ENCODE measurements around the gene EIF4B. TPM values are rescaled to one million over a fixed set of nuclear protein-coding genes. Genes with fewer than 3 reads are reported as not detected.
"Not testable (repeated sequence)": the region's sequence is repeated elsewhere in the genome, so short reads cannot be mapped to it uniquely, and the experiment has no call there.

EIF4B gene
- total RNA-seq, 1 experiment from 2014 or later, result 445 TPM

DNA sequence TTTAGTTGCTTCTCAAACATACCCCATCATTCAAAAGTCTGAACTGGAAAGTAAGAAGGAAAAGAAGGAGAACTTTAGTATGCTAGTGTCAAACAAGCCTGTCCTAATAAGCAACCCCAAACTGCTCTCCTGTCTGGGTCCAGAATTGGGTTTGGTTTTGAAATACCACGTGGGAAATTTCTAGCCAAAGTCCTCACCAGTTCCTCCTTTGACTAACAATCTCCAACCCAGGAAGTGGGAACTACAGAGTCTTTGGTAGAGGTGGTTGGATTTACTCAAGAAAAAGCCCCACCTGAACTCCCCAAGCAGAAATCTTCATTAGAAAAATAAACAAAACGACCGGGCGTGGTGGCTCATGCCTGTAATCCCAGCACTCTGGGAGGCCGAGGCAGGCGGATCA, 17.4 kb upstream of the EIF4B start:
- Histone ChIP-seq H3K4me3 (ENCODE audit: low read depth, low read length) (no peak overlapping the region), H3K27me3 (replicated peaks; ENCODE audit: control insufficient read depth, insufficient read depth, low read length) (no peaks in the 10 kb centered on the region), H3K4me1 (peaks cover 41% of the 10 kb centered on the region), H3K36me3 (ENCODE audit: control insufficient read depth, insufficient read depth, low read length) (no peaks in the 10 kb centered on the region), H3K9me3 (no peaks in the 10 kb centered on the region)
- Mint-ChIP-seq H3K36me3 (ENCODE audit: insufficient read depth, unreplicated experiment) (peaks cover 13% of the 10 kb centered on the region), H3K4me3 (ENCODE audit: unreplicated experiment) (no peak overlapping the region), H3K27me3 (ENCODE audit: insufficient read depth, unreplicated experiment) (no peaks in the 10 kb centered on the region), H3K9me3 (ENCODE audit: unreplicated experiment) (no peaks in the 10 kb centered on the region), H3K4me1 (ENCODE audit: low read depth, unreplicated experiment) (peaks cover 33% of the 10 kb centered on the region), H3K27ac (ENCODE audit: unreplicated experiment) (no peak overlapping the region)
- intact Hi-C loops (cut with micrococcal nuclease; ENCODE audit: unreplicated experiment), result loop anchor here (10.0 kb wide), 1 partner anchor 594 kb away; no protein-coding TSS in a partner anchor
- ChIA-PET POLR2A (no interaction called here), CTCF (interaction anchor here (1.0 kb wide), 1 partner anchor 104 kb away, joined by 3 read pairs; no protein-coding TSS in a partner anchor)
- TF ChIP-seq CTCF (IDR thresholded peaks at IDR 0.05; ENCODE audit: insufficient read depth in 1 of 2, low read depth in 1 of 2, low read length in 1 of 2, severe bottlenecking in 1 of 2, unreplicated experiment in 1 of 2), result no peak
- no TSS peak for BruUV-seq (replicated peaks)
- no peak for DNase-seq

GRCh38 chr12:52990206-52990605, 16.1 kb upstream of the EIF4B start:
- no peaks in the 10 kb centered on the region for H3K36me3 ChIP-seq (ENCODE audit: control insufficient read depth, insufficient read depth, low read length)
- POLR2A ChIA-PET, result no interaction called here
- H3K27me3 ChIP-seq (replicated peaks; ENCODE audit: control insufficient read depth, insufficient read depth, low read length), result no peaks in the 10 kb centered on the region
- peak overlapping the region; percentile 54 for H3K27ac Mint-ChIP-seq (ENCODE audit: unreplicated experiment)
- no peaks in the 10 kb centered on the region for H3K9me3 ChIP-seq
- H3K9me3 Mint-ChIP-seq (ENCODE audit: unreplicated experiment), result no peaks in the 10 kb centered on the region
- no peak overlapping the region for H3K4me3 ChIP-seq (ENCODE audit: low read depth, low read length)
- TF ChIP-seq CTCF (IDR thresholded peaks at IDR 0.05; ENCODE audit: insufficient read depth in 1 of 2, low read depth in 1 of 2, low read length in 1 of 2, severe bottlenecking in 1 of 2, unreplicated experiment in 1 of 2), result no peak
- no TSS peak for BruUV-seq (replicated peaks)
- H3K4me1 Mint-ChIP-seq (ENCODE audit: low read depth, unreplicated experiment), result peaks cover 33% of the 10 kb centered on the region
- no peak for DNase-seq
- CTCF ChIA-PET, result no interaction called here
- H3K36me3 Mint-ChIP-seq (ENCODE audit: insufficient read depth, unreplicated experiment), result peaks cover 13% of the 10 kb centered on the region
- H3K27me3 Mint-ChIP-seq (ENCODE audit: insufficient read depth, unreplicated experiment), result no peaks in the 10 kb centered on the region
- H3K4me1 ChIP-seq, result peaks cover 43% of the 10 kb centered on the region
- no peak overlapping the region for H3K4me3 Mint-ChIP-seq (ENCODE audit: unreplicated experiment)
- intact Hi-C loops (cut with micrococcal nuclease; ENCODE audit: unreplicated experiment), result no loop called here

DNA sequence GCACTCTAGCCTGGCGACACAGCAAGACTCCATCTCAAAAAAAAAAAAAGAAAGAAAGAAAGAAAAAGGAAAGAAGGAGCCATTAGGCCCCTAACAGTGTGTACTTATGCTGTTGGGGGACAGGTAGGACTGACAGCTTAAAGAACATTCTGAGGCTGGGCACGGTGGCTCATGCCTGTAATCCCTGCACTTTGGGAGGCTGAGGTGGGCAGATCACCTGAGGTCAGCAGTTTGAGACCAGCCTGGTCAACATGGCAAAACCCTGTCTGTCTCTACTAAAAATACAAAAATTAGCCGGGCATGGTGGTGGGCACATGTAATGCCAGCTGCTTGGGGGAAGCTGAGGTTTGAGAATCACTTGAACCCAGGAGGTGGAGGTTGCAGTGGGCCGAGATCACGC, 14.0 kb upstream of the EIF4B start:
- H3K27me3 ChIP-seq (replicated peaks; ENCODE audit: control insufficient read depth, insufficient read depth, low read length); H3K9me3 Mint-ChIP-seq (ENCODE audit: unreplicated experiment); intact Hi-C loops (cut with micrococcal nuclease; ENCODE audit: unreplicated experiment); H3K36me3 ChIP-seq (ENCODE audit: control insufficient read depth, insufficient read depth, low read length); H3K4me3 ChIP-seq (ENCODE audit: low read depth, low read length); H3K9me3 ChIP-seq; H3K27me3 Mint-ChIP-seq (ENCODE audit: insufficient read depth, unreplicated experiment); BruUV-seq (replicated peaks); DNase-seq: not testable (repeated sequence)
- POLR2A ChIA-PET, result interaction anchor here (0.6 to 3.1 kb wide), 5 partner anchors 14 to 410 kb away, joined by 3 to 29 read pairs (median 6); partner anchors contain the start of gene EIF4B
- H3K4me1 ChIP-seq, result peaks cover 43% of the 10 kb centered on the region
- peaks cover 33% of the 10 kb centered on the region for H3K4me1 Mint-ChIP-seq (ENCODE audit: low read depth, unreplicated experiment)
- H3K4me3 Mint-ChIP-seq (ENCODE audit: unreplicated experiment), result peak overlapping the region; percentile 55
- peak overlapping the region; percentile 58 for H3K27ac Mint-ChIP-seq (ENCODE audit: unreplicated experiment)
- CTCF ChIA-PET, result interaction anchor here (0.6 to 2.5 kb wide), 7 partner anchors 9 to 426 kb away, joined by 3 to 17 read pairs (median 3); partner anchors contain the start of gene EIF4B
- H3K36me3 Mint-ChIP-seq (ENCODE audit: insufficient read depth, unreplicated experiment), result peaks cover 13% of the 10 kb centered on the region
